ENCODE data around the gene PRORP. TPM values are rescaled to one million over a fixed set of nuclear protein-coding genes. Genes with fewer than 3 reads are reported as not detected.

PRORP gene
- total and polyA plus RNA-seq, 11 donors = 8.3 to 25.8 (median 21.1) TPM

DNA sequence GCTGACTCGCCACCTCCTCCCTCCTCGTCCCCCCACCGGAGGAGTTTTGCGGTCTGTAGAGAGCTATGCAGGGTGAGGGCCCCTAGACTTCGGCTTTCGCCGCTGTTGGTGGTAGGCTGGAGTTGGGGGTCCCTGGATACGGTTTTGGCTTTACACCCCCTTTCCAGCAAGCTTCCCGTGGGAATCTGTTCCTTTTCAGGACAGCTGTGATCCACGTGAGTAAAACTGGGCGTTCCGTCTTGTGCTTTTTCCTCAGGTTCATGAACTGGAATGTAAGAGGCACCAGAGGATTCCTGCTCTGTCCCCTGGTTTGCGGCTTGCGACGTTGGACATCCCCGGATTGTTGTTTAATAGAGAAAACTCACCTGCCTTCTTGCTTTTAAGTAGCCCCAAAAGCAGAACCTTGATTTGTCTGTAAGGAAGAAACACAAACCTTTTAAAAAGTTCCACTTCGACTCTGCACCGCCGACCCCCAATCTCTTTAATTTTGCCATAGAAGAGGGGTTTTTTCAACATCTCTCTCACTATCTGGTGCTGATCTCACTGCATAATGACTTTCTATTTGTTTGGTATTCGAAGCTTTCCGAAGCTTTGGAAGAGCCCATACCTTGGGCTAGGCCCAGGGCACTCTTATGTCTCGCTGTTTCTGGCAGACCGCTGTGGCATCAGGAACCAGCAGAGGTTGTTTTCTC is 490 bp downstream of the PRORP start:
- H3K36me3 ChIP-seq = peaks cover 0 to 30% (median 9%) of the 10 kb centered on the region in 9 donors
- H3K27ac ChIP-seq = peak overlapping the region; percentile 91 to 100 (median 96)
- H3K4me1 ChIP-seq = peaks cover 0 to 50% (median 18%) of the 10 kb centered on the region in 12 donors
- no peak for TF ChIP-seq POLR2A (IDR thresholded peaks at IDR 0.05)
- TF ChIP-seq, protein P1, sequence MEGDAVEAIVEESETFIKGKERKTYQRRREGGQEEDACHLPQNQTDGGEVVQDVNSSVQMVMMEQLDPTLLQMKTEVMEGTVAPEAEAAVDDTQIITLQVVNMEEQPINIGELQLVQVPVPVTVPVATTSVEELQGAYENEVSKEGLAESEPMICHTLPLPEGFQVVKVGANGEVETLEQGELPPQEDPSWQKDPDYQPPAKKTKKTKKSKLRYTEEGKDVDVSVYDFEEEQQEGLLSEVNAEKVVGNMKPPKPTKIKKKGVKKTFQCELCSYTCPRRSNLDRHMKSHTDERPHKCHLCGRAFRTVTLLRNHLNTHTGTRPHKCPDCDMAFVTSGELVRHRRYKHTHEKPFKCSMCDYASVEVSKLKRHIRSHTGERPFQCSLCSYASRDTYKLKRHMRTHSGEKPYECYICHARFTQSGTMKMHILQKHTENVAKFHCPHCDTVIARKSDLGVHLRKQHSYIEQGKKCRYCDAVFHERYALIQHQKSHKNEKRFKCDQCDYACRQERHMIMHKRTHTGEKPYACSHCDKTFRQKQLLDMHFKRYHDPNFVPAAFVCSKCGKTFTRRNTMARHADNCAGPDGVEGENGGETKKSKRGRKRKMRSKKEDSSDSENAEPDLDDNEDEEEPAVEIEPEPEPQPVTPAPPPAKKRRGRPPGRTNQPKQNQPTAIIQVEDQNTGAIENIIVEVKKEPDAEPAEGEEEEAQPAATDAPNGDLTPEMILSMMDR (IDR thresholded peaks at IDR 0.05) = no peak
- intact Hi-C loops (cut with DNase I) = loop anchor here in 6 of 10 donors (2.0 to 10.0 kb wide), 8 partner anchors 76 to 684 kb away; partner anchors contain the start of genes BAZ1A (in 2 of the 6), FAM177A1 (in 1 of the 6), NFKBIA (in 1 of the 6) and RALGAPA1 (in 1 of the 6)
- H3K27me3 ChIP-seq = no peaks in the 10 kb centered on the region
- peak overlapping the region; percentile 55 to 86 (median 68) for H3K4me3 ChIP-seq
- H3K9me3 ChIP-seq = no peaks in the 10 kb centered on the region
- DNase-seq (no peak), ATAC-seq (peak; percentile 4 to 51 (median 18))
- WGBS, 4 donors = 6 to 9% (median 8%) methylated on average over 18 to 23 of the region's 23 CpGs

DNA sequence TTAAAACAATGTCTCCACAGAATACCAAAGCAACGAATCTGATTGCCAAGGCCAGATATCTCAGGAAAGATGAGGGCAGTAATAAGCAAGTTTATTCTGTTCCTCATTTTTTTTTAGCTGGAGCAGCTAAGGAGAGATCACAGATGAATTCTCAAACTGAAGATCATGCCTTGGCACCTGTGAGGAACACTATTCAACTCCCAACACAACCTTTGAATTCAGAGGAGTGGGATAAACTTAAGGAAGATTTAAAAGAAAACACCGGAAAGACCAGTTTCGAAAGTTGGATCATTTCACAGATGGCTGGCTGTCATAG is 994 bp downstream of the PRORP start:
- DNase-seq (no peak), ATAC-seq (no peak)
- Histone ChIP-seq H3K9me3 (no peaks in the 10 kb centered on the region), H3K27ac (peak overlapping the region in 7 of 12 donors; percentile 91 to 100 (median 96)), H3K4me1 (peaks cover 0 to 45% (median 18%) of the 10 kb centered on the region in 12 donors), H3K36me3 (peaks cover 0 to 30% (median 9%) of the 10 kb centered on the region in 9 donors), H3K4me3 (peak overlapping the region in 11 of 12 donors; percentile 64 to 86 (median 69)), H3K27me3 (no peaks in the 10 kb centered on the region)
- TF ChIP-seq, protein P1 (IDR thresholded peaks at IDR 0.05) = no peak
- no peak for TF ChIP-seq POLR2A (IDR thresholded peaks at IDR 0.05)
- intact Hi-C loops (cut with DNase I) = loop anchor here in 6 of 10 donors (2.0 to 10.0 kb wide), 8 partner anchors 76 to 684 kb away; partner anchors contain the start of genes BAZ1A (in 2 of the 6), FAM177A1 (in 1 of the 6), NFKBIA (in 1 of the 6) and RALGAPA1 (in 1 of the 6)
- WGBS, 4 donors = 54 to 59% (median 57%) methylated on average over 3 of the region's 3 CpGs

DNA sequence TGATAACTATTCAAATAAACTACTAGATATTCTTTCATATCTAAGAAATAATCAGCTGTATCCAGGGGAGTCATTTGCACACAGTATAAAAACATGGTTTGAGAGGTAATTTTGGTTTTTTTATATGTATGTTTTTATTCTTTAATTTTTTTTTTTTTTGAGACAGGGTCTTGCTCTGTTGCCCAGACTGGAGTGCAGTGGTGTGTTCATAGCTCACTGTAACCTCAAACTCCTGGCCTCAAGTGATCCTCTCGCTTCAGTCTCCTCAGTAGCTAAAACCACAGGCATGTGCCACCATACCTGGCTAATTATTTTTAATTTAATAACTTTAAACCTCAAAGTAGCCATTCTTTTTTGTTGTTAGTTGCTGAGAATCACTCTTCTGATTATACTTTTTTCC is 1.8 kb downstream of the PRORP start:
- 96 to 100% (median 96%) methylated on average over 1 of the region's 1 CpG for WGBS, 4 donors
- Histone ChIP-seq H3K36me3 (peaks cover 0 to 30% (median 9%) of the 10 kb centered on the region in 9 donors), H3K4me3 (peak overlapping the region in 1 of 12 donors; percentile 85), H3K4me1 (peaks cover 0 to 44% (median 18%) of the 10 kb centered on the region in 12 donors), H3K27me3 (no peaks in the 10 kb centered on the region), H3K27ac (no peak overlapping the region), H3K9me3 (no peaks in the 10 kb centered on the region)
- TF ChIP-seq, protein P1 (IDR thresholded peaks at IDR 0.05) = no peak
- no peak for TF ChIP-seq POLR2A (IDR thresholded peaks at IDR 0.05)
- ATAC-seq = no peak
- no peak for DNase-seq
- intact Hi-C loops (cut with DNase I) = loop anchor here in 6 of 10 donors (5.0 to 10.0 kb wide), 7 partner anchors 77 to 683 kb away; partner anchors contain the start of genes BAZ1A (in 1 of the 6), FAM177A1 (in 1 of the 6), NFKBIA (in 1 of the 6) and RALGAPA1 (in 1 of the 6)
